Activated CD4-positive, alpha-beta T cell treated with anti-CD3 and anti-CD28 coated beads for 36 hours (primary cell): ENCODE measurements around the gene SPINK13. TPM values are rescaled to one million over a fixed set of nuclear protein-coding genes. Genes with fewer than 3 reads are reported as not detected.

Source experiments
- ATAC-seq: fragments of 200-7000 bp; cut with Tn5 transposase; one replicate; pipeline ENCODE4 v1.10.0; 2021; ENCODE audit warnings: mild to moderate bottlenecking, moderate library complexity
- CTCF ChIA-PET: fragments of 350-600 bp; sonication (Branson Sonifier 250); formaldehyde crosslinking; loops from one replicate; lab custom pipeline; 2021; ENCODE audit warnings: antibody characterized with exemption; lab: Charles Lee
- POLR2A ChIA-PET: fragments of 350-600 bp; sonication (Branson Sonifier 250); formaldehyde crosslinking; loops from one replicate; lab custom pipeline; 2021; ENCODE audit warnings: antibody characterized with exemption, inconsistent platforms; lab: Charles Lee
- DNase-seq: peaks from one replicate; pipeline ENCODE4 v3.0.0-alpha.2; 2020
- H3K27ac Mint-ChIP-seq: one replicate; pipeline ENCODE4 v1.8.0; 2021; ENCODE audit warnings: mixed read lengths
- H3K27me3 Mint-ChIP-seq: one replicate; pipeline ENCODE4 v1.8.0; 2021; ENCODE audit warnings: mixed read lengths
- H3K36me3 Mint-ChIP-seq: one replicate; pipeline ENCODE4 v1.8.0; 2021; ENCODE audit warnings: low read depth, mixed read lengths
- H3K4me1 Mint-ChIP-seq: one replicate; pipeline ENCODE4 v1.8.0; 2021; ENCODE audit warnings: mixed read lengths
- H3K4me3 Mint-ChIP-seq: one replicate; pipeline ENCODE4 v1.8.0; 2021; ENCODE audit warnings: mild to moderate bottlenecking, moderate library complexity, mixed read lengths
- H3K9me3 Mint-ChIP-seq: one replicate; pipeline ENCODE4 v1.8.0; 2021; ENCODE audit warnings: low read depth, mixed read lengths
- intact Hi-C, 2 experiments: fragments of 100-400 bp; cut with DNase I in 1 of 2; cut with micrococcal nuclease in 1 of 2; formaldehyde crosslinking; loops; one replicate each; pipeline versions ENCODE4 v1.14.2 to v1.15.1; 2022 to 2024; cut with DNase I, micrococcal nuclease
- total RNA-seq, 2 experiments: library from RNA; stranded (reverse); gene quantifications; one replicate each; pipeline ENCODE4 v1.2.3, GENCODE V29; 2021

SPINK13 gene
- total RNA-seq: not detected

GRCh38 chr5:148268566-148268965, at the start of gene SPINK13:
TSS of gene SPINK13 (plus strand) at chr5:148268794. CDS start at chr5:148270073, 1,279 bp downstream.
- Mint-ChIP-seq H3K27ac (no peak within 1 kb of the TSS), H3K4me3 (no peak within 1 kb of the TSS), H3K36me3 (no peaks in the 10 kb centered on the region), H3K4me1 (no peaks in the 10 kb centered on the region), H3K27me3 (peaks cover 2% of the 10 kb centered on the region), H3K9me3 (peaks cover 5% of the 10 kb centered on the region)
- ChIA-PET POLR2A (no interaction called here), CTCF (no interaction called here)
- DNase-seq: no peak
- intact Hi-C loops: no loop called here
- no peak for ATAC-seq

GRCh38 chr5:148221508-148221907, 47.1 kb upstream of the SPINK13 start:
- ATAC-seq (no peak), DNase-seq (no peak)
- no peak overlapping the region for H3K27ac Mint-ChIP-seq
- H3K4me3 Mint-ChIP-seq: no peak overlapping the region
- H3K36me3 Mint-ChIP-seq: no peaks in the 10 kb centered on the region
- H3K4me1 Mint-ChIP-seq: no peaks in the 10 kb centered on the region
- ChIA-PET CTCF (interaction anchor here (0.6 kb wide), 1 partner anchor 44 kb away, joined by 3 read pairs; no protein-coding TSS in a partner anchor), POLR2A (no interaction called here)
- H3K27me3 Mint-ChIP-seq: peaks cover 2% of the 10 kb centered on the region
- intact Hi-C loops: no loop called here
- H3K9me3 Mint-ChIP-seq: no peaks in the 10 kb centered on the region

GRCh38 chr5:148224117-148224742, 44.4 kb upstream of the SPINK13 start:
- Mint-ChIP-seq H3K9me3 (no peaks in the 10 kb centered on the region), H3K4me1 (no peaks in the 10 kb centered on the region), H3K27me3 (peaks cover 2% of the 10 kb centered on the region), H3K27ac (no peak overlapping the region), H3K36me3 (no peaks in the 10 kb centered on the region), H3K4me3 (no peak overlapping the region)
- ATAC-seq (no peak), DNase-seq (no peak)
- CTCF ChIA-PET: no interaction called here
- POLR2A ChIA-PET: no interaction called here
- intact Hi-C loops: no loop called here

GRCh38 chr5:148228392-148228984, 40.1 kb upstream of the SPINK13 start:
- Mint-ChIP-seq H3K27ac (no peak overlapping the region), H3K36me3 (no peaks in the 10 kb centered on the region), H3K27me3 (no peaks in the 10 kb centered on the region), H3K4me3 (no peak overlapping the region), H3K9me3 (peaks cover 1% of the 10 kb centered on the region), H3K4me1 (no peaks in the 10 kb centered on the region)
- POLR2A ChIA-PET: no interaction called here
- ATAC-seq (no peak), DNase-seq (no peak)
- intact Hi-C loops: no loop called here
- CTCF ChIA-PET: no interaction called here

GRCh38 chr5:148229840-148230239, 38.8 kb upstream of the SPINK13 start:
- ChIA-PET CTCF (no interaction called here), POLR2A (no interaction called here)
- no peaks in the 10 kb centered on the region for H3K27me3 Mint-ChIP-seq
- intact Hi-C loops: no loop called here
- no peaks in the 10 kb centered on the region for H3K36me3 Mint-ChIP-seq
- H3K27ac Mint-ChIP-seq: no peak overlapping the region
- no peak overlapping the region for H3K4me3 Mint-ChIP-seq
- peaks cover 1% of the 10 kb centered on the region for H3K9me3 Mint-ChIP-seq
- no peaks in the 10 kb centered on the region for H3K4me1 Mint-ChIP-seq
- no peak for ATAC-seq
- no peak for DNase-seq

- Mint-ChIP-seq H3K36me3 (no peaks in the 10 kb centered on the region), H3K4me1 (no peaks in the 10 kb centered on the region), H3K27ac (no peak overlapping the region), H3K27me3 (no peaks in the 10 kb centered on the region), H3K9me3 (peaks cover 1% of the 10 kb centered on the region), H3K4me3 (no peak overlapping the region)
- CTCF ChIA-PET: no interaction called here
- intact Hi-C loops: no loop called here
- POLR2A ChIA-PET: no interaction called here
- DNase-seq (no peak), ATAC-seq (no peak)
Measured at GRCh38 chr5:148230240-148230639, 38.4 kb upstream of the SPINK13 start.

GRCh38 chr5:148237785-148238417, 30.7 kb upstream of the SPINK13 start:
- POLR2A ChIA-PET: no interaction called here
- CTCF ChIA-PET: interaction anchor here (0.6 kb wide), 1 partner anchor 880 kb away, joined by 3 read pairs; no protein-coding TSS in a partner anchor
- Mint-ChIP-seq H3K4me1 (no peaks in the 10 kb centered on the region), H3K4me3 (no peak overlapping the region), H3K9me3 (no peaks in the 10 kb centered on the region), H3K27me3 (peaks cover 6% of the 10 kb centered on the region), H3K36me3 (no peaks in the 10 kb centered on the region), H3K27ac (no peak overlapping the region)
- ATAC-seq (no peak), DNase-seq (no peak)
- intact Hi-C loops: no loop called here

GRCh38 chr5:148238418-148238794, 30.2 kb upstream of the SPINK13 start, which contains the start of gene MARCOL:
TSS of gene MARCOL (plus strand) at chr5:148238525. CDS start at chr5:148238598, 73 bp downstream.
- intact Hi-C loops: no loop called here
- H3K4me1 Mint-ChIP-seq: no peaks in the 10 kb centered on the region
- ATAC-seq: no peak
- no peak within 1 kb of the TSS for H3K27ac Mint-ChIP-seq
- H3K4me3 Mint-ChIP-seq: no peak within 1 kb of the TSS
- H3K36me3 Mint-ChIP-seq: no peaks in the 10 kb centered on the region
- H3K27me3 Mint-ChIP-seq: peaks cover 6% of the 10 kb centered on the region
- H3K9me3 Mint-ChIP-seq: no peaks in the 10 kb centered on the region
- POLR2A ChIA-PET: no interaction called here
- DNase-seq: no peak
- CTCF ChIA-PET: no interaction called here

GRCh38 chr5:148248894-148249293, 19.7 kb upstream of the SPINK13 start:
- Mint-ChIP-seq H3K4me1 (no peaks in the 10 kb centered on the region), H3K36me3 (no peaks in the 10 kb centered on the region), H3K27me3 (peaks cover 5% of the 10 kb centered on the region), H3K9me3 (peaks cover 4% of the 10 kb centered on the region), H3K4me3 (no peak overlapping the region), H3K27ac (no peak overlapping the region)
- ChIA-PET CTCF (no interaction called here), POLR2A (no interaction called here)
- DNase-seq (no peak), ATAC-seq (no peak)
- intact Hi-C loops: no loop called here

- ATAC-seq (no peak), DNase-seq (no peak)
- ChIA-PET POLR2A (no interaction called here), CTCF (no interaction called here)
- no peak overlapping the region for H3K4me3 Mint-ChIP-seq
- H3K27ac Mint-ChIP-seq: no peak overlapping the region
- H3K4me1 Mint-ChIP-seq: no peaks in the 10 kb centered on the region
- intact Hi-C loops: no loop called here
- peaks cover 17% of the 10 kb centered on the region for H3K9me3 Mint-ChIP-seq
- peaks cover 2% of the 10 kb centered on the region for H3K27me3 Mint-ChIP-seq
- H3K36me3 Mint-ChIP-seq: peaks cover 4% of the 10 kb centered on the region
Measured at GRCh38 chr5:148255456-148255855, 13.1 kb upstream of the SPINK13 start.

- DNase-seq (no peak), ATAC-seq (no peak)
- ChIA-PET POLR2A (no interaction called here), CTCF (no interaction called here)
- intact Hi-C loops: no loop called here
- Mint-ChIP-seq H3K4me3 (no peak overlapping the region), H3K27ac (no peak overlapping the region), H3K4me1 (no peaks in the 10 kb centered on the region), H3K36me3 (peaks cover 4% of the 10 kb centered on the region), H3K9me3 (peaks cover 17% of the 10 kb centered on the region), H3K27me3 (peaks cover 2% of the 10 kb centered on the region)
Measured at GRCh38 chr5:148259288-148259687, 9.3 kb upstream of the SPINK13 start.

- peaks cover 20% of the 10 kb centered on the region for H3K9me3 Mint-ChIP-seq
- ChIA-PET CTCF (no interaction called here), POLR2A (no interaction called here)
- intact Hi-C loops: no loop called here
- H3K4me3 Mint-ChIP-seq: no peak overlapping the region
- H3K27ac Mint-ChIP-seq: no peak overlapping the region
- H3K27me3 Mint-ChIP-seq: peaks cover 2% of the 10 kb centered on the region
- H3K36me3 Mint-ChIP-seq: peaks cover 4% of the 10 kb centered on the region
- no peak for ATAC-seq
- no peak for DNase-seq
- H3K4me1 Mint-ChIP-seq: no peaks in the 10 kb centered on the region
Measured at GRCh38 chr5:148261221-148261620, 7.4 kb upstream of the SPINK13 start.
